ENCODE results near the gene TMEM50A.
"Not testable (repeated sequence)": the region's sequence is repeated elsewhere in the genome, so short reads cannot be mapped to it uniquely, and the experiment has no call there.

Gene TMEM50A

GRCh38 chr1:25389721-25390120, 51.6 kb downstream of the TMEM50A start:
- not testable (repeated sequence) for DNase-seq

DNA sequence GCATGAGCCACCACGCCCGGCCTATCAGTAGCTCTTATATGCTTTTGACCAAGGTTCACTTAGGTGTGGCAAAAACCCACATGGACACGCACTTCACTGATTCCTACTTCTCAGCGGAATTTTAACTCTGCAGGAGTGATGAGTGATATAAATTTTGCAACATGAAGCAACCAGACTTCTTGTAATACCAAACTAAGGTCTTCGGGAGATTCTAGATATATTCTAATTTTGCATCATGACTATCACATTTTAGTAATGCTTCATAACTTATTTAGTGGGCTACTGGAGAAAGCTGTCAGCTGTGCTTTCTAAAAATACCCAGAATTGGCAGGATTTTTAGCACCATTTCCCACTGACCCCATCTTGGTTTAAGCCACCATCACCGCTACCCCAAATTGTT, 54.7 kb downstream of the TMEM50A start:
- no peak for DNase-seq

- not testable (repeated sequence) for DNase-seq
These were observed 59.4 kb downstream of the TMEM50A start for GRCh38 chr1:25397549-25397948.

DNA sequence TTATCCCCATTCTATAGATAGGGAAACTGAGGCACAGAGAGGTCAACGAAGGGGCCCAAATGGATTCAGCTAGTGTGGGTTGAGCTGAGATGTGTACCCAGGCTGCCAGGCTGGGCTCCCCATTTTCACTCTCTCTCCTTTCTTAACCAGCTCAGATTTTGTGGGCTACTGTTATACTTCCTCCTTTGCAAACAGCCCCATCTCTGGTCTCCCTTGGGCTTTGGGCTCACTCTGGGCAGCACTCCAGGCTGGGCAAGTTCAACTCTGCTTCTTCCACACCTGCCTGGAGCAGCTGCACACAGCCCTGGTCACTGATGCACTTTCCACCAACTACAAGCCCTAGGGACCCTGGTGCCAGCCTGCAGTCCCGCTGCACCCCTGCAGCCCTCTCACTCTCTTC, 59.9 kb downstream of the TMEM50A start:
- not testable (repeated sequence) for DNase-seq

DNA sequence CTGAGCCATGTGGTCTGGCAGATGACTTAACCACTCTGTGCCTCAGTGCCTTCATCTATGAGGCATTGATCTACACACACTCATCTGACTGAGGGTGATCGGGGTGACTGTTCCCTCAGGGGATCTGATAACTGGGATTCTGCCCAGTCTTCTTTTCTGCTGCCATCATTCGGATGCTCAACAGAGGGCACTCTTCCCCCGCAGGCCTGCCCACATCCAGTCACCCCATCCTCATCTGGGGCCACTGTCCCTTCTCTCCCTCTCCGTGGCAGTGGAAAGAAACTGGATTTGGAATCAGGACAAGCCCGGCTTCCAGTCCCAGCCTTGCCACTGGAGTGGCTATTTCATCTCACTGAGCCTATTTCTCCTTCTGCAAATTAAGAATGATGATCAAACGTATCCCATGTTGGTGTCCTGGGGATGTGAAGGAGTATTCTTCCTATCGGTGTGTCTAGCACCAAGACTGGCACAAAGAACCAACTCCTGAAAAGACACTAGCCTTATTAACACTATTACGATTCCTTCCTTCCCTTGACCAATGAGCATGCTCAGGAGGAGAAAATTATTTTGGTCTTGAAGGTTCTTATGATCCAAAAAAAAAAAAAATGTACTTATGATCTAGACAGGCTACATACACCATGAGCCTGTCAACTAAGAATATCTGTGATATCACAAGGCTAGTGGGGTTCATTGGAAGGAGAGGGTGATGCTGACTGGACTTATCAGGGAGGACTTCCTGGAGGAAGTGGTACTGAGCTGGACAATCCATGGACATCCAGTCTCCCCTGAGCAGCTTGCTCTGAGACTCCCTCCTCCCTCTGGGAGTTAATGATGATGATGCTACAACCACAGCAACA, 65.0 kb downstream of the TMEM50A start:
- not testable (repeated sequence) for DNase-seq

- DNase-seq: not testable (repeated sequence)
These were observed 67.7 kb downstream of the TMEM50A start for GRCh38 chr1:25405731-25406305.

DNA sequence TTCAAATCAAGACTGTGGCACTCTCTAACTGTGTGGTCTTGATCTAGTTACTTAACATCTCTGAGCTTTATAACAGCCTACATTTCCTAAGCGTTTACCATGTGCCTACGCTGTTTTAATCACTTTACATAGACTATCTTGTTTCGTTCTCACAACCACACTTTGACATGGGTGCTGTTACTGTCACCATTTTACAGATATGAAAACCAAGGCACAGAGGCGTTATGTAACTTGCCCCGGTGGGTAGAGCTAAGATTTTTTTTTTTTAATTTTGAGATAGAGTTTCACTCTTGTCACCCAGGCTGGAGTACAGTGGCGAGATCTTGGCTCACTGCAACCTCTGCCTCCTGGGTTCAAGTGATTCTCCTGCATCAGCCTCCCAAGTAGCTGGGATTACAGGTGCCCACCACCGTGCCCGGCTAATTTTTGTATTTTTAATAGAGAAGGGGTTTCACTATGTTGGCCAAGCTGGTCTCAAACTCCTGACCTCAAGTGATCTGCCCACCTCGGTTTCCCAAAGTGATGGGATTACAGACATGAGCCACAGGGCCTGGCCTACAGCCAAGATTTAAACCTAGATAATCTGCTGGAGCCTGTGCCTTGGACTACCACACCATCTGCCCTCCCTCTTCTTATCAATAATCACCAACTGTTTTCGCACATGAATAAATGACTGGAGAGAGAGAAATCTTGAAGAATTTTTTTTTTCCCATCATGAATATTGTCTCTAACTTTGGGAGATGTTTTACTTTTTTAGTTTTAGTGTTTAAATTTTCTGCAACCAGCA, 71.7 kb downstream of the TMEM50A start:
- not testable (repeated sequence) for DNase-seq
